Measurements from ENCODE around the gene ALPK1.
"Not testable (repeated sequence)": the region's sequence is repeated elsewhere in the genome, so short reads cannot be mapped to it uniquely, and the experiment has no call there.

The ALPK1 gene

GRCh38 chr4:112282860-112283667 lies 14.1 kb upstream of the ALPK1 start:
- FAIRE-seq (no peak), DNase-seq (ENCODE audit: insufficient read length, low spot score) (no peak)

GRCh38 chr4:112284166-112284565 lies 13.0 kb upstream of the ALPK1 start:
- DNase-seq (ENCODE audit: insufficient read length, low spot score), result no peak

GRCh38 chr4:112284662-112285411 lies 12.3 kb upstream of the ALPK1 start:
- peak; percentile 20 for DNase-seq (ENCODE audit: insufficient read length, low spot score)
- FAIRE-seq, result no peak

More at GRCh38 chr4:112284166-112284565, 13.0 kb upstream of the ALPK1 start:
- no peak for FAIRE-seq

- FAIRE-seq, result no peak
Measured at GRCh38 chr4:112287258-112287989, 9.7 kb upstream of the ALPK1 start.

GRCh38 chr4:112288455-112288854 lies 8.7 kb upstream of the ALPK1 start:
- FAIRE-seq (no peak), DNase-seq (ENCODE audit: insufficient read length, low spot score) (no peak)

More at GRCh38 chr4:112287258-112287989, 9.7 kb upstream of the ALPK1 start:
- no peak for DNase-seq (ENCODE audit: insufficient read length, low spot score)

- DNase-seq (ENCODE audit: insufficient read length, low spot score), result no peak
- FAIRE-seq, result no peak
Measured at GRCh38 chr4:112289407-112290253, 7.5 kb upstream of the ALPK1 start.

GRCh38 chr4:112290341-112290740 lies 6.8 kb upstream of the ALPK1 start:
- DNase-seq (ENCODE audit: insufficient read length, low spot score) (no peak), FAIRE-seq (no peak)

GRCh38 chr4:112299721-112300120 lies 2.6 kb downstream of the ALPK1 start:
- FAIRE-seq (no peak), DNase-seq (ENCODE audit: insufficient read length, low spot score) (no peak)

GRCh38 chr4:112302320-112303274 lies 5.4 kb downstream of the ALPK1 start:
- DNase-seq (ENCODE audit: insufficient read length, low spot score), result no peak
- no peak for FAIRE-seq

GRCh38 chr4:112305477-112305876 lies 8.3 kb downstream of the ALPK1 start:
- not testable (repeated sequence) for FAIRE-seq; DNase-seq (ENCODE audit: insufficient read length, low spot score)

GRCh38 chr4:112309263-112309791 lies 12.2 kb downstream of the ALPK1 start:
- not testable (repeated sequence) for DNase-seq (ENCODE audit: insufficient read length, low spot score); FAIRE-seq

- DNase-seq (ENCODE audit: insufficient read length, low spot score) (no peak), FAIRE-seq (no peak)
Measured at GRCh38 chr4:112311516-112311915, 14.3 kb downstream of the ALPK1 start.

- FAIRE-seq, result no peak
- no peak for DNase-seq (ENCODE audit: insufficient read length, low spot score)
Measured at GRCh38 chr4:112312610-112313239, 15.6 kb downstream of the ALPK1 start.

- no peak for DNase-seq (ENCODE audit: insufficient read length, low spot score)
- no peak for FAIRE-seq
Measured at GRCh38 chr4:112315446-112315845, 18.3 kb downstream of the ALPK1 start.

- DNase-seq (ENCODE audit: insufficient read length, low spot score), result no peak
- no peak for FAIRE-seq
Measured at GRCh38 chr4:112316360-112316759, 19.2 kb downstream of the ALPK1 start.

- DNase-seq (ENCODE audit: insufficient read length, low spot score) (no peak), FAIRE-seq (no peak)
Measured at GRCh38 chr4:112318239-112319142, 21.3 kb downstream of the ALPK1 start.
